ENCODE measurements around the gene KYNU. TPM values are rescaled to one million over a fixed set of nuclear protein-coding genes. Genes with fewer than 3 reads are reported as not detected.
A peak's percentile ranks its signal among the peaks of the same experiment; 100 is the strongest.

Gene KYNU
- total and polyA plus RNA-seq, 2 of the 13 experiments (the other 11 are each of a cell fraction or from before 2014, with no cell fraction given), result 21.9 to 68.6 TPM

DNA sequence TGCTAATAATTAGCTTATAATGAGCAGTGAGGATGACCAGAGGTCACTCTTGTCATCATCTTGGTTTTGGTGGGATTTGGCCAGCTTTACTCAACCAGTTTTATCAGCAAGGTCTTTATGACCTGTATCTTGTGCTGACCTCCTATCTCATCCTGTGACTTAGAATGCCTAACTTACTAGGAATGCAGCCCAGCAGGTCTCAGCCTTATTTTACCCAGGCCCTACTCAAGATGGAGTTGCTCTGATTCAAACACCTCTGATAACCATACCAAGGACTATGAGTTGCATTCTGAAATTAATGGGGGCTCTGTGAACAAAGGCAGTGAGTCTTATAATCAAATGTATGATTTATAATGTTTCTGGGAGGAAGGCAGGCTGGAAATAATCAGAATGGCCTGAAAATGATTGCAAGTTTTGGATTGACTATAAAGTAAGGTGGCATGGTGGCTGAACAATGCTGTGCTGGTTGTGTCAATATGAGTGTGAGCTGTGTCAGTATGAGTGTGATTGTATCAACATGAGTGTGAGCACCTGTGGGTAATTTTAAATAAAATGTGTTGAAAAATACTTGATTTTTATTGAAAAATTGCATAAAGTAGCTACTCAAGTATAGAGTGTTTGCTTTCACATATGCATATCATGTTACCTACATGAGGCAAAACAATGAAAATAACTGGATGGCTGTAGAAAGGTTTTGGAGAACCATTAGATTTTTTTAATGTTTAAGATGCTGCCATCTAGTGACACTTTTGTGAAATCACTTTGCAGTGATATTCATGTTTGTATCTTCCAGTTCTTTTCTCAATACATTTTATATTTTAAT, 103.0 kb downstream of the KYNU start (continued):
- TF ChIP-seq, protein P1, sequence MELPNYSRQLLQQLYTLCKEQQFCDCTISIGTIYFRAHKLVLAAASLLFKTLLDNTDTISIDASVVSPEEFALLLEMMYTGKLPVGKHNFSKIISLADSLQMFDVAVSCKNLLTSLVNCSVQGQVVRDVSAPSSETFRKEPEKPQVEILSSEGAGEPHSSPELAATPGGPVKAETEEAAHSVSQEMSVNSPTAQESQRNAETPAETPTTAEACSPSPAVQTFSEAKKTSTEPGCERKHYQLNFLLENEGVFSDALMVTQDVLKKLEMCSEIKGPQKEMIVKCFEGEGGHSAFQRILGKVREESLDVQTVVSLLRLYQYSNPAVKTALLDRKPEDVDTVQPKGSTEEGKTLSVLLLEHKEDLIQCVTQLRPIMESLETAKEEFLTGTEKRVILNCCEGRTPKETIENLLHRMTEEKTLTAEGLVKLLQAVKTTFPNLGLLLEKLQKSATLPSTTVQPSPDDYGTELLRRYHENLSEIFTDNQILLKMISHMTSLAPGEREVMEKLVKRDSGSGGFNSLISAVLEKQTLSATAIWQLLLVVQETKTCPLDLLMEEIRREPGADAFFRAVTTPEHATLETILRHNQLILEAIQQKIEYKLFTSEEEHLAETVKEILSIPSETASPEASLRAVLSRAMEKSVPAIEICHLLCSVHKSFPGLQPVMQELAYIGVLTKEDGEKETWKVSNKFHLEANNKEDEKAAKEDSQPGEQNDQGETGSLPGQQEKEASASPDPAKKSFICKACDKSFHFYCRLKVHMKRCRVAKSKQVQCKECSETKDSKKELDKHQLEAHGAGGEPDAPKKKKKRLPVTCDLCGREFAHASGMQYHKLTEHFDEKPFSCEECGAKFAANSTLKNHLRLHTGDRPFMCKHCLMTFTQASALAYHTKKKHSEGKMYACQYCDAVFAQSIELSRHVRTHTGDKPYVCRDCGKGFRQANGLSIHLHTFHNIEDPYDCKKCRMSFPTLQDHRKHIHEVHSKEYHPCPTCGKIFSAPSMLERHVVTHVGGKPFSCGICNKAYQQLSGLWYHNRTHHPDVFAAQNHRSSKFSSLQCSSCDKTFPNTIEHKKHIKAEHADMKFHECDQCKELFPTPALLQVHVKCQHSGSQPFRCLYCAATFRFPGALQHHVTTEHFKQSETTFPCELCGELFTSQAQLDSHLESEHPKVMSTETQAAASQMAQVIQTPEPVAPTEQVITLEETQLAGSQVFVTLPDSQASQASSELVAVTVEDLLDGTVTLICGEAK (IDR thresholded peaks at IDR 0.05), result no peak
- TF ChIP-seq, protein P1 (CRISPR knock-in tag; IDR thresholded peaks at IDR 0.05), result no peak
- TF ChIP-seq ZNF326 (CRISPR knock-in tag; IDR thresholded peaks at IDR 0.05; ENCODE audit: borderline replicate concordance) (no peak), RXRB (CRISPR knock-in tag; IDR thresholded peaks at IDR 0.05; ENCODE audit: borderline replicate concordance) (no peak), NR2C2 (CRISPR knock-in tag; IDR thresholded peaks at IDR 0.05; ENCODE audit: borderline replicate concordance) (0 out of 2 replicates have a peak, but pooled peaks have one; percentile 16), PLRG1 (conservative IDR thresholded peaks at IDR 0.05) (no peak), ARID3A (IDR thresholded peaks at IDR 0.05; ENCODE audit: low read depth, low read length) (no peak), ESRRA (CRISPR knock-in tag; IDR thresholded peaks at IDR 0.05; ENCODE audit: low read depth) (no peak), GATAD2A (CRISPR knock-in tag; IDR thresholded peaks at IDR 0.05) (0 out of 2 replicates have a peak, but pooled peaks have one; percentile 35), ADNP (CRISPR knock-in tag; IDR thresholded peaks at IDR 0.05) (no peak), PPARG (CRISPR knock-in tag; conservative IDR thresholded peaks at IDR 0.05) (0 out of 2 replicates have a peak, but pooled peaks have one; percentile 34)
- TF ChIP-seq, protein P2, sequence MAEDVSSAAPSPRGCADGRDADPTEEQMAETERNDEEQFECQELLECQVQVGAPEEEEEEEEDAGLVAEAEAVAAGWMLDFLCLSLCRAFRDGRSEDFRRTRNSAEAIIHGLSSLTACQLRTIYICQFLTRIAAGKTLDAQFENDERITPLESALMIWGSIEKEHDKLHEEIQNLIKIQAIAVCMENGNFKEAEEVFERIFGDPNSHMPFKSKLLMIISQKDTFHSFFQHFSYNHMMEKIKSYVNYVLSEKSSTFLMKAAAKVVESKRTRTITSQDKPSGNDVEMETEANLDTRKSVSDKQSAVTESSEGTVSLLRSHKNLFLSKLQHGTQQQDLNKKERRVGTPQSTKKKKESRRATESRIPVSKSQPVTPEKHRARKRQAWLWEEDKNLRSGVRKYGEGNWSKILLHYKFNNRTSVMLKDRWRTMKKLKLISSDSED (CRISPR knock-in tag; IDR thresholded peaks at IDR 0.05), result no peak

Measured in HepG2 (cell line).